ENCODE data around the gene CREB3L1. TPM values are rescaled to one million over a fixed set of nuclear protein-coding genes. Genes with fewer than 3 reads are reported as not detected.

CREB3L1 gene
- total and polyA plus RNA-seq, 2 experiments from 2014 or later, result 8.5 to 10.4 TPM

DNA sequence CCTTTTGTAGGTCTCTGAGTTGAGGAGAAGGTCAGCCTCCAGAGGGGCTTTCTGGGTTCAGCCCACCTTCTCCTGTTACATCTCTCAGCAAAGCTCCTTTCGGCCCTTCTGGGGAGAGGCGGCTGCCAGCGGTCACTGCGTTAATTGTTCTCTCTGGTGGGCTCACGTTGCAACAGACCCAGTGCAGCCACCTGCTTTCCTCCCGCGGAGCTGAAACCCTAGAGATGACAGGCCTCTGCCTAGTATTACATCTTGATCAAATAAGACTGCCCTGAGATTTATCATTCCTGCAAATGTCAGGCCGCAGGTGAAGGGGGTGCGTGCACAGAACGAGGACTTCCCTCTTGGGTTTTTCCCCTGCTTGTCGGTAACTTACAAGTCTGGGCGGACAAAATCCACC lies 43.2 kb upstream of the CREB3L1 start:
- DNase-seq (ENCODE audit: low spot score), result peak; percentile 43
- peak overlapping the region; percentile 75 for H2AFZ ChIP-seq
- no peak overlapping the region for H3K4me3 ChIP-seq

More for the DNA sequence above, 43.2 kb upstream of the CREB3L1 start:
- Histone ChIP-seq H4K20me1 (replicated peaks; ENCODE audit: insufficient read depth) (no peaks in the 10 kb centered on the region), H3K9me2 (ENCODE audit: insufficient read depth) (no peaks in the 10 kb centered on the region), H3K27me3 (ENCODE audit: insufficient read depth) (peaks cover 32% of the 10 kb centered on the region), H3K4me2 (no peak overlapping the region), H3K36me3 (ENCODE audit: insufficient read depth) (no peaks in the 10 kb centered on the region), H3K27ac (ENCODE audit: low read depth) (no peak overlapping the region), H3K4me1 (ENCODE audit: insufficient read depth) (peaks cover 20% of the 10 kb centered on the region; the same call in 1 of the 2 replicates), H3K79me2 (replicated peaks; ENCODE audit: insufficient read depth) (no peaks in the 10 kb centered on the region), H3F3A (replicated peaks; ENCODE audit: low read depth) (peaks cover 13% of the 10 kb centered on the region)
- Mint-ChIP-seq H3K4me3 (no peak overlapping the region; the same call in 2 of the 3 replicates), H3K27me3 (ENCODE audit: insufficient read depth, low read depth, poor library complexity) (peaks cover 21% of the 10 kb centered on the region), H3K4me1 (peaks cover 23% of the 10 kb centered on the region), H3K9me3 (peaks cover 10% of the 10 kb centered on the region; the same call in 1 of the 3 replicates), H3K27ac (no peak overlapping the region), H3K36me3 (ENCODE audit: low read depth) (peaks cover 4% of the 10 kb centered on the region)
- ATAC-seq, result no peak
- no peak for TF ChIP-seq EZH2 (IDR thresholded peaks at IDR 0.05; ENCODE audit: low read depth, unreplicated experiment)
- TF ChIP-seq POLR2AphosphoS5 (IDR thresholded peaks at IDR 0.05; ENCODE audit: low read depth), result no peak
- TF ChIP-seq NANOG (IDR thresholded peaks at IDR 0.05; ENCODE audit: borderline replicate concordance), result no peak
- no peak for TF ChIP-seq REST (IDR thresholded peaks at IDR 0.05; ENCODE audit: unreplicated experiment)
- TF ChIP-seq STAT1 (IDR thresholded peaks at IDR 0.05; ENCODE audit: unreplicated experiment), result no peak
- no peak for TF ChIP-seq CREB1 (CRISPR knock-in tag; IDR thresholded peaks at IDR 0.05; ENCODE audit: low read depth)
- no peak for TF ChIP-seq ZNF331 (CRISPR knock-in tag; IDR thresholded peaks at IDR 0.05; ENCODE audit: low read depth)
- TF ChIP-seq, protein P1, sequence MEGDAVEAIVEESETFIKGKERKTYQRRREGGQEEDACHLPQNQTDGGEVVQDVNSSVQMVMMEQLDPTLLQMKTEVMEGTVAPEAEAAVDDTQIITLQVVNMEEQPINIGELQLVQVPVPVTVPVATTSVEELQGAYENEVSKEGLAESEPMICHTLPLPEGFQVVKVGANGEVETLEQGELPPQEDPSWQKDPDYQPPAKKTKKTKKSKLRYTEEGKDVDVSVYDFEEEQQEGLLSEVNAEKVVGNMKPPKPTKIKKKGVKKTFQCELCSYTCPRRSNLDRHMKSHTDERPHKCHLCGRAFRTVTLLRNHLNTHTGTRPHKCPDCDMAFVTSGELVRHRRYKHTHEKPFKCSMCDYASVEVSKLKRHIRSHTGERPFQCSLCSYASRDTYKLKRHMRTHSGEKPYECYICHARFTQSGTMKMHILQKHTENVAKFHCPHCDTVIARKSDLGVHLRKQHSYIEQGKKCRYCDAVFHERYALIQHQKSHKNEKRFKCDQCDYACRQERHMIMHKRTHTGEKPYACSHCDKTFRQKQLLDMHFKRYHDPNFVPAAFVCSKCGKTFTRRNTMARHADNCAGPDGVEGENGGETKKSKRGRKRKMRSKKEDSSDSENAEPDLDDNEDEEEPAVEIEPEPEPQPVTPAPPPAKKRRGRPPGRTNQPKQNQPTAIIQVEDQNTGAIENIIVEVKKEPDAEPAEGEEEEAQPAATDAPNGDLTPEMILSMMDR (conservative IDR thresholded peaks at IDR 0.05; ENCODE audit: low read depth in 2 of 2), result no peak
- TF ChIP-seq ZNF462 (CRISPR knock-in tag; IDR thresholded peaks at IDR 0.05), result no peak
- TF ChIP-seq EZH2phosphoT487 (IDR thresholded peaks at IDR 0.05; ENCODE audit: unreplicated experiment), result no peak
- no peak for TF ChIP-seq ETS1 (IDR thresholded peaks at IDR 0.05)
- TF ChIP-seq JUNB (IDR thresholded peaks at IDR 0.05; ENCODE audit: unreplicated experiment), result no peak
- no peak for TF ChIP-seq ZNF114 (CRISPR knock-in tag; IDR thresholded peaks at IDR 0.05)

Measured in GM23338 (cell line).